ENCODE results near the gene CELF3. TPM values are rescaled to one million over a fixed set of nuclear protein-coding genes. Genes with fewer than 3 reads are reported as not detected.
A peak's percentile ranks its signal among the peaks of the same experiment; 100 is the strongest.

Gene CELF3
- total RNA-seq, 2 donors from 2014 or later, result 0.34 TPM; not detected in 1

- no peaks in the 10 kb centered on the region for H3K9me3 ChIP-seq (ENCODE audit: control insufficient read depth, low read length, poor library complexity, severe bottlenecking)
- no peak for ATAC-seq
- Mint-ChIP-seq H3K27ac (no peak overlapping the region), H3K36me3 (ENCODE audit: low read depth) (peaks cover 13% of the 10 kb centered on the region), H3K27me3 (peaks cover 79% of the 10 kb centered on the region), H3K4me3 (no peak overlapping the region), H3K4me1 (peaks cover 4% of the 10 kb centered on the region)
- DNase-seq, result no peak
Observed at GRCh38 chr1:151729966-151730291, 13.3 kb upstream of the CELF3 start.

- H3K27me3 Mint-ChIP-seq, result peaks cover 79% of the 10 kb centered on the region
- H3K4me1 Mint-ChIP-seq, result peaks cover 2% of the 10 kb centered on the region
- ATAC-seq, result no peak
- no peak for DNase-seq
- H3K27ac Mint-ChIP-seq, result no peak overlapping the region
- peaks cover 11% of the 10 kb centered on the region for H3K36me3 Mint-ChIP-seq (ENCODE audit: low read depth)
- no peaks in the 10 kb centered on the region for H3K9me3 ChIP-seq (ENCODE audit: control insufficient read depth, low read length, poor library complexity, severe bottlenecking)
- no peak overlapping the region for H3K4me3 Mint-ChIP-seq
Observed at GRCh38 chr1:151729157-151729965, 12.8 kb upstream of the CELF3 start.

GRCh38 chr1:151728151-151729054, 11.8 kb upstream of the CELF3 start:
- no peak for ATAC-seq
- Mint-ChIP-seq H3K4me3 (no peak overlapping the region), H3K27me3 (peaks cover 85% of the 10 kb centered on the region)

GRCh38 chr1:151723726-151724370, 7.2 kb upstream of the CELF3 start:
- Mint-ChIP-seq H3K36me3 (ENCODE audit: low read depth) (peaks cover 4% of the 10 kb centered on the region), H3K27me3 (peaks cover 67% of the 10 kb centered on the region), H3K27ac (no peak overlapping the region), H3K4me3 (no peak overlapping the region), H3K4me1 (peaks cover 15% of the 10 kb centered on the region)
- no peaks in the 10 kb centered on the region for H3K9me3 ChIP-seq (ENCODE audit: control insufficient read depth, low read length, poor library complexity, severe bottlenecking)
- ATAC-seq (no peak), DNase-seq (no peak)

More at GRCh38 chr1:151728151-151729054, 11.8 kb upstream of the CELF3 start:
- Mint-ChIP-seq H3K4me1 (peaks cover 2% of the 10 kb centered on the region), H3K27ac (no peak overlapping the region), H3K36me3 (ENCODE audit: low read depth) (peaks cover 8% of the 10 kb centered on the region)
- H3K9me3 ChIP-seq (ENCODE audit: control insufficient read depth, low read length, poor library complexity, severe bottlenecking), result no peaks in the 10 kb centered on the region
- no peak for DNase-seq

GRCh38 chr1:151721788-151722510, 5.3 kb upstream of the CELF3 start:
- no peaks in the 10 kb centered on the region for H3K9me3 ChIP-seq (ENCODE audit: control insufficient read depth, low read length, poor library complexity, severe bottlenecking)
- H3K27ac Mint-ChIP-seq, result no peak overlapping the region
- peak overlapping the region; percentile 86 for H3K4me3 Mint-ChIP-seq
- peaks cover 73% of the 10 kb centered on the region for H3K27me3 Mint-ChIP-seq
- peaks cover 3% of the 10 kb centered on the region for H3K36me3 Mint-ChIP-seq (ENCODE audit: low read depth)
- H3K4me1 Mint-ChIP-seq, result peaks cover 18% of the 10 kb centered on the region
- DNase-seq, result no peak
- ATAC-seq, result no peak

- H3K9me3 ChIP-seq (ENCODE audit: control insufficient read depth, low read length, poor library complexity, severe bottlenecking), result no peaks in the 10 kb centered on the region
- H3K27me3 Mint-ChIP-seq, result peaks cover 69% of the 10 kb centered on the region
Observed at GRCh38 chr1:151720974-151721787, 4.6 kb upstream of the CELF3 start, which contains the start of gene RIIAD1. Gene RIIAD1 (plus strand): TSS chr1:151721522. CDS start chr1:151721537, 15 bp downstream.

GRCh38 chr1:151720554-151720953, 4.0 kb upstream of the CELF3 start:
- DNase-seq, result no peak
- peaks cover 69% of the 10 kb centered on the region for H3K27me3 Mint-ChIP-seq
- peaks cover under 1% of the 10 kb centered on the region for H3K36me3 Mint-ChIP-seq (ENCODE audit: low read depth)
- no peaks in the 10 kb centered on the region for H3K9me3 ChIP-seq (ENCODE audit: control insufficient read depth, low read length, poor library complexity, severe bottlenecking)
- no peak for ATAC-seq
- H3K4me1 Mint-ChIP-seq, result peaks cover 19% of the 10 kb centered on the region
- peak overlapping the region; percentile 86 for H3K4me3 Mint-ChIP-seq
- no peak overlapping the region for H3K27ac Mint-ChIP-seq

More at GRCh38 chr1:151720974-151721787, 4.6 kb upstream of the CELF3 start, which contains the start of gene RIIAD1:
- Mint-ChIP-seq H3K4me3 (peak within 1 kb of the TSS; percentile 86), H3K4me1 (peaks cover 21% of the 10 kb centered on the region), H3K36me3 (ENCODE audit: low read depth) (peaks cover 3% of the 10 kb centered on the region), H3K27ac (no peak within 1 kb of the TSS)
- ATAC-seq, result peak; percentile 87
- peak in 2 of 3 donors; percentile 36 to 43 for DNase-seq

GRCh38 chr1:151720125-151720524, 3.5 kb upstream of the CELF3 start:
- no peaks in the 10 kb centered on the region for H3K9me3 ChIP-seq (ENCODE audit: control insufficient read depth, low read length, poor library complexity, severe bottlenecking)
- DNase-seq (no peak), ATAC-seq (no peak)
- H3K27ac Mint-ChIP-seq, result no peak overlapping the region
- peak overlapping the region; percentile 86 for H3K4me3 Mint-ChIP-seq
- peaks cover 22% of the 10 kb centered on the region for H3K4me1 Mint-ChIP-seq
- H3K36me3 Mint-ChIP-seq (ENCODE audit: low read depth), result peaks cover 5% of the 10 kb centered on the region
- peaks cover 69% of the 10 kb centered on the region for H3K27me3 Mint-ChIP-seq

GRCh38 chr1:151718666-151719065, 2.1 kb upstream of the CELF3 start:
- ATAC-seq, result no peak
- Mint-ChIP-seq H3K4me1 (peaks cover 22% of the 10 kb centered on the region), H3K36me3 (ENCODE audit: low read depth) (peaks cover 8% of the 10 kb centered on the region)

GRCh38 chr1:151718011-151718431, 1.4 kb upstream of the CELF3 start:
- H3K4me1 Mint-ChIP-seq, result peaks cover 22% of the 10 kb centered on the region
- H3K36me3 Mint-ChIP-seq (ENCODE audit: low read depth), result peaks cover 8% of the 10 kb centered on the region
- H3K4me3 Mint-ChIP-seq, result peak overlapping the region; percentile 22
- no peaks in the 10 kb centered on the region for H3K9me3 ChIP-seq (ENCODE audit: control insufficient read depth, low read length, poor library complexity, severe bottlenecking)
- no peak for DNase-seq
- H3K27ac Mint-ChIP-seq, result no peak overlapping the region
- H3K27me3 Mint-ChIP-seq, result peaks cover 74% of the 10 kb centered on the region
- no peak for ATAC-seq

More at GRCh38 chr1:151718666-151719065, 2.1 kb upstream of the CELF3 start:
- Mint-ChIP-seq H3K4me3 (no peak overlapping the region), H3K27ac (no peak overlapping the region), H3K27me3 (peaks cover 69% of the 10 kb centered on the region)
- no peak for DNase-seq
- H3K9me3 ChIP-seq (ENCODE audit: control insufficient read depth, low read length, poor library complexity, severe bottlenecking), result no peaks in the 10 kb centered on the region

- H3K4me3 Mint-ChIP-seq, result peak overlapping the region; percentile 49
- H3K27ac Mint-ChIP-seq, result no peak overlapping the region
- no peak for DNase-seq
- no peaks in the 10 kb centered on the region for H3K9me3 ChIP-seq (ENCODE audit: control insufficient read depth, low read length, poor library complexity, severe bottlenecking)
- ATAC-seq, result no peak
- H3K36me3 Mint-ChIP-seq (ENCODE audit: low read depth), result peaks cover 10% of the 10 kb centered on the region
- peaks cover 19% of the 10 kb centered on the region for H3K4me1 Mint-ChIP-seq
- peaks cover 83% of the 10 kb centered on the region for H3K27me3 Mint-ChIP-seq
Observed at GRCh38 chr1:151716405-151716762, 219 bp downstream of the CELF3 start.
